ENCODE results near the gene METTL24.
"Not testable (repeated sequence)": the region's sequence is repeated elsewhere in the genome, so short reads cannot be mapped to it uniquely, and the experiment has no call there.

The METTL24 gene

DNA sequence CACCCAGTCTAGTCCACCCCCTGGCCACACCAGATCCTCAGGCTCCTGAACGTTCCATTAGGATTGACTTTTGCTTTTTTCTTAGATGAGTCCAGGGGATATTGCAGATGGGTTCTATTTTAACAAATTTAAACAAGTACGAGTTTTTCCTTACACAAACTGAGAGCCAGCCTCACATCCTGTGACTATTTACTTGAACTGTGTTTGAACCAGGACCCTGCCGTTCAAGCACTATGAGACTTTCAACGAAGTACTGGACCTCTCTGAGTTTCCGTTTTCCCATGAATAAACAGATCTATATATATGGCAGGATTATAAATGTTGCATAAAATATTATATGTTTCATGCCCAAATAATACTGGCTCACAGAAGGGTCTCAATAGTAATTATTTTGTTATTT is 1.4 kb upstream of the METTL24 start:
- DNase-seq: no peak

DNA sequence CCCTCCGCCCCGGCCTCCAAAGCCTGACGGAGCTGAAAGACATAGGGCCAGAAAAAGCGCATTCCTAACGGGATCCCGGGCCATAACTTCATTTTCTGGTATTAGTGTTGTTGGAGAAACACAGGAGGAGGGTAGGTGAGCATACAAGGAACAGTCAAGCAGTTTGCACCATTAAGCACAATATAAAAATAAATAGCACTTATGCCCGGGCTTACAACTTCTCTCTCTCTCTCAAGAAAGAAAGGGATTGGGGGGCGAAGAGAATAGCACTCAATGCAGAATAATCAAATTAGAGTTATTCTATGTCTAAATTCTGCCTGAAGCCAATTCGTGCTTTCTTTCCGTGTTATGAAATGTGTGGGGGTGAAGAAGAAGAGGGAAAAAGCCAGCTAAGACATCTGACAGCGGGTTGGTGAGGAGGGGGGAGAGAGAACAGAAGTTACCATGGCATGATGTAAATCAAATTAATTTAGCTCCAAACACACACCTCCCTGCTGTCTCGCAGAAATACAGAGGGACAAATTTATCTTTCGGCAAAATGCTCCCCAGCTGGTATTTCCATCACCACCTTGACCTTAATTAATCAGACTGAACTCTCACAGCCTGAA is 508 bp upstream of the METTL24 start:
- DNase-seq: no peak

DNA sequence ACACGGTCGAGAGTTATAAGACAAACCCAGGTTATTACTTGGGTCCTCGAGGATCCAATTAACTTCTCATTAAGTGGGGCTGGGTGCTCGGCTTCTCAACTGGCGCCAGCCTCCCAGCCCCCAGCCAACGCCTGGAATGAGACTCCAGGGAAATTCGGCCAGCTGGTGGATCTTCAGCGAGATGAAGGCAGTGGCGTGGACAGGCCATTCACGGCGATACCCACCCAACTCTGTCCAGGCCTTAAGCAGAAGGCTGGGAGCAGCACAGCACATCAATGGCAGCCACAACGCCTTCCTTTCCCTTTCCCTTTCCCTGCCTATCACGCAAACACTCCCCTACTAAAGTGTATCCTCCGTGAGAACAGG is 868 bp downstream of the METTL24 start:
- DNase-seq: no peak

DNA sequence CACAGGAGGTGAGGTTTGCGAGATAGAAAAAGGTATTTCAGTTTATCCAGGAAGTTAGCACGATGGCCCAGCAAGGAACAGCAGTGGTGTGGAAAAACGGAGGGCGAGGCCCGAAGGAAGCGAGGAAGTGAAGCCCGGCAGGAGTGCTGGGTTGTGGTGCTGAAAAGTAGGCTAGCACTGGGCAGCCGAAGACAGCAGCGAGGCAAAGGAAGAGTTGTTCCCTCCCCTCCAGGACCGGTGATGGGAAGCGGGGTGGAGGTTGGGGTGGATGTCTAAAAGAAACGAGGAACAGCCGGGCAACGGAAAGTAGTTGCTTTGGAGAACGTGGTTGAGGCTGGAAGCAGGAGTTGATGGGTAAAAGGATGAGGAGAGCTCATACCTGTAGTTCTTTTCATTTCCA is 1.4 kb downstream of the METTL24 start:
- DNase-seq: no peak

DNA sequence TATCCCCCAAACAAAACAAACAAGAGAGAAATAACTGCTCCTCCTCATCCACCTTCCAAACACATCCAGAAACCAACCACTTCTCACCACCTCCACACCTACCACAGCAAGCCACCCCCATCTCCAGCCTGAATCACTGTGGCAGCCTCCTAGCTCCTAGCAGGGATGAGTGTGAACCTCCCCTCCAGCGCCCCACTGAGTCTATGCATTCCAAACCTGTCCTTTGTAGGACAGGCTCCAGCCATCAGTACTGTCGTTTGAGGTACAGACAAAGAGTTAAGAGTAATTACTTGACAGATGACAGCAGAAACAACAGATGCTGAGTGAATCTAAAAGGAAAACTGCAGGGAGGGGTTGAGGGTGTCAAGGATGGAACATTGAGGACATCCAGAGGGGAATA is 2.4 kb downstream of the METTL24 start:
- DNase-seq: no peak

DNA sequence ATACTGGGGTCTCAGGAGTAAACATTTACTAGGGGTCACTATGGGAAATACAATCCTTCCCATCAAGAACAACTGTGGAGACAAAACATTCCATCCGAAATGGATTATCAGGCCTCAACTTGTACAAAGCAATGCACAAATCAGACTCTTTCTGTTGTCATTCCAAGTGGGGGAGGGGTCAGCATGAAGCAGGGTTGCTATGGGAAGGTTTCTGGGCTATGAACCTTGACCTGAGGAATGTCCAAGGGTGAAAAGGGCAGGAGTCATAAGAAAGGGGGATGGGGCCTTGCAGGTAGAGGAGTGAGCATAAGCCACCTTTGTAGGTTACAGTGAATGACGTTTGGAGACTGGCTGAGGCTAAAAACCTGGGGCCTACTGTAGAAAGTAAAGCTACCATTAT is 3.1 kb downstream of the METTL24 start:
- DNase-seq: no peak

DNA sequence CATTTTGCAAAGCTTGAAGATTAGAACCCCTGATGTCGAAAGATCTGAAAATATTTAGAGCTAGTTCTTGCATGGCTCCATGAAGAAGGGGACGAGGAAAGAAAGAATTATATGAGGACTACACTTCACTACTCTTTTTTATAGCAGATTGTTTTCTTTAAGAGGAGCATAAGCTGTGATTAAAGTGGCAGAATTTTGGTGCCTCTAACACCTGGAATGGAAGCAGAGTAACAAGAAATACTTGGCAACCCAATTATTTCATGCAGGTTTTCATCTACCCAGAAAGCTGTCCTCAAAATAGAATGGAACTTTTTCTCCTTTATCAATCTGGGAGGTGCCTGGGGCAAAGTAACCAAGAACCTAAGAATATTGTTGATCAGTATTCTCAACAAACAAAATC is 4.0 kb downstream of the METTL24 start:
- DNase-seq: no peak

DNA sequence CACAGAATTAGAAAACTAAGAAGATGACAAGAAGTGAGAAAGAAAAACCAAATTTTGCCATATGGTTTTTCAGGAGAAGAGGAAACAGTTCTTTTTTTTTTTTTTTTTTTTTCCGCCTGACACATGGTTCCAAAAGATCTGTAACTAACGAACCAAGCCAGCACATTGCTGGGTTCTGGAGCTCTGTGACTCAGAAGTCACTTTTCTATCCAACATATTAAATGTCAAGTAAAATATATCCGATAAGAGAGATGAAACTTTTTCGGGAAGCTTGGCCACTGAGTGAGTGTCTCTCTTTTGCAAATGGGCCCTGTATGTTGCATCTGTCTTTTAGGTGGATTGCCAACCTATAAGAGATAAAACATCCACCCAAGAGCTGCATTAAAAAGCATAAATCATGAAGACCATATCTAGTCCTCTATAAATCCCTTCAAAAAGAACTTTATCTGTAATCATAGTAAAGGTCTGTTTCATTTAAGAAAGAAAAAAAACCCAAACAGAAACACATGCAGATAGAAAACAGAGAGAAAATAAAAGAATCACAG is 4.6 kb downstream of the METTL24 start:
- no peak for DNase-seq

DNA sequence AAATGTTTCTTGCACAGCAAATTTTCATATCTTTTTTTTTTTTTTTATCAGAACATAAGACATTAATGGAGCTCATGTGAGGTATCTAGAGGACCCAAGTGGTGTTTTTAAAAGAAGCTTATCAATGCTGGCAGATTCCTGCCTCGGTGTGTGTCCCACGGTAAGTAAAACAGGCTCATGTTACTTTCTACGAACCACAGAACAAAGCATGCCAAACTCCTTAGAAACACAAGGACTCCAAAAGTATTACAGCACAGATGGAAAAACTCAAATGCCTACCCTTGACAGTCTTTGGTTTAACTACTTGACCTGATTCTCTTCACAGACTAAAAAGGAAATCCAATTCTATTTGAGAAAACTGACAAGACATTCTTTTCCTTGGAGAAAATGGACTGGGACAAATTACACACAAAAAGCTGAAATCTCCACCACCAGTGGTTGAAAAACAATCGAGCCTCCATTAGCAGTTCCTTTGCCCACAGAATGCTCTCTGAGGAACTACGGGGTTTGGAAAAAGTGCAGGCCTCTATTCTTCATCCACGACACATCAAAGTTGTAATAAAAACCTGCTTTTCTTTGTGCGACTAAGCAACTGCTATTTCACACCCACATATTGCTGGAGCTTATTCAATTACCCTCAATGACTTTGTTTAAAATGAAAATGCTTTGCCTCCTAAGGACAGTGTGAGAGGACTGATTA is 5.4 kb downstream of the METTL24 start:
- DNase-seq: no peak

DNA sequence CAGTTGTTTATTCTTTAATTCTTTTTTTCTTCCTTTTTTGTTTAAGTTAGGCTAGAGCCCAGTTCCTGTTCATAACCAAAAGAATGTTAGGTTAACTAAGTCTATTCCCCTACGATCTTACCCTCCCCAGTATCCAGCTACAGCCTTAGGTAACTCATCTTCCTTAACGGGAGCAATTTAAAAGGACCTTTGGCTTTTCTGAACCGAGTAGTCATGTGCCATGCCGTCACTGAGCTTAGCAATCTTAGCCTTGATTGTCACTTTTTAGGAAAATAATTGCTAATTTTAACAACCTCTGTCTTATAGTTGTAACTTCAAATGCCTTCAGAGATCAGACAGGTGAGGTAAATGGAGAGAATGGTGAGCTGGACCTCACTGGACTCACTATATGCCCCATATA is 6.2 kb downstream of the METTL24 start:
- DNase-seq: no peak

DNA sequence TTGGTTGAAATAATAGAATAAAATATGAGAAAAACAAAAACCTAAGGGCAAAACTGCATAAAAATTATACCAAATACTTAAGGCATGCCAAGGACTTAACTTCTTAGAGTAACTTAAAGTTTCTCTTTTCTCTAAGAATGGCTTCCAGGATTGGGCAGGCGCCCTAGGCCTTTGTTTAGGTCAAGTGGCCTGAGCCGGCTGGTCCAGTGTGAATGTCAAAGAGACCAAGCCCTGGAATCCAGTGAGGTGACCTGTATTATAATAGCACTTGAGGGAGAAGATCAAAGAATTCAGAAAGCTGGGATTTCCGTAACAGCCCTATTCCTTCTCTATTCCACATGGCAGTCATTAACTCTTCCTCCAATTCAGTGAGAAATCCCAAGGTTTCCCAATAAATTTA is 6.6 kb downstream of the METTL24 start:
- no peak for DNase-seq

DNA sequence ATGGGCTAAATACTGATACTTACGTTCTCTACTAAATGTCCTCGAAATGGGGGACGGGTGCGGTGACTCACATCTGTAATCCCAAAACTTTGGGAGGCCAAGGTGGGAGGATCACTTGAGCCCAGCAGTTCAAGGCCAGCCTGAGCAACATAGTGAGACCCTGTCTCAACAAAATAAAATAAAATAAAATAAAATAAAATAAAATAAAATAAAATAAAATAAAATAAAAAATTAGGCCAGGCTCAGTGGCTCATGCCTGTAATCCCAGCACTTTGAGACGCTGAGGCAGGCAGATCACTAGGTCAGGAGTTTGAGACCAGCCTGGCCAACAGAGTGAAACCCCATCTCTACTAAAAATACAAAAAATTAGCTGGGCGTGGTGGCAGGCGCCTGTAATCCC is 7.6 kb downstream of the METTL24 start:
- not testable (repeated sequence) for DNase-seq

DNA sequence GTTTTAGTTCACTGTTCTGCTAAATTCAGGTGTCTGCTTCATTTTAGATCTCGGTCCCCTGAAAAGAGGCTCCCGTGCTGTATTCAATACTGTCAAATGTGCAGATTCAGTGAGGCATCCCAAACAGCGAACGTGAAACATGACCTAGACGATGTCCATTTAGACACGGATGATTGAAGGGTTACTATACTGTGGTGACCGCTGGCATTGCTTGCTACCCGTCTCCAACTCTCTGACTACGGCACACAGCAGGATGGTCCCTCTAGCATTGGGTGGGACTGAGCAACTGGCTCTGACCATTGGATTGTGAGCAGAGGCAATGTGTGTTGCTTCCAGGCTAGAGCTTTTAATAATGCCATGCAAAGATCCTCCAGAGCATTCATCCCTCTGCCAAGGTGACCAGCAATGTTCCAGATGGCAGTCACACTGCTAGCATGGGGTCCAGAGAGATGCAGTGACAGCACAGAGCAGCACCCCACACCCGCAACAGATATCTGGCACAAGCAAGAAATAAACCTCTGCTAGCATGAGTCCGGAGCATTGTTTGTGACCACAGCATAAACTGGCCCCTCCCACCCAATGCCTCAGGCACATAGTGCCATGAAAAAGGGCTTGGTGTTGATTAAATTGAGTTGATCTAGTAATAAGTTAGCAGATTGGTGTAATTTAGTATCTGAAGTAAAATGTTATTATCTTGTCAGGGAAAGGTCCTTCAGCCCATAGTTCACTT is 9.0 kb downstream of the METTL24 start:
- no peak for DNase-seq

DNA sequence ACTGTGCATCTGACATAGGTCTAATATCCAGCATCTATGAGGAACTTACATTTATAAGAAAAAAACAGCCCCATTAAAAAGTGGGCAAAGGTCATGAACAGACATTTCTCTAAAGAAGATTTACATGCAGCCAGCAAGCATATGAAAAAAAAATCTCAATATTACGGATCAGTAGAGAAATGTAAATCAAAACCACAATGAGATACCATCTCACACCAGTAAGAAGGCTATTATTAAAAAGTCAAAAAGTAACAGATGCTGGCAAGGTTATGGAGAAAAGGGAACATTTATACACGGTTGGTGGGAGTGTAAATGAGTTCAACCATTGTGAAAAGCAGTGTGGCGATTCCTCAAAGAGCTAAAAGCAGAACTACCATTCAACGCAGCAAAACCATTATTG is 13.1 kb downstream of the METTL24 start:
- DNase-seq: no peak

DNA sequence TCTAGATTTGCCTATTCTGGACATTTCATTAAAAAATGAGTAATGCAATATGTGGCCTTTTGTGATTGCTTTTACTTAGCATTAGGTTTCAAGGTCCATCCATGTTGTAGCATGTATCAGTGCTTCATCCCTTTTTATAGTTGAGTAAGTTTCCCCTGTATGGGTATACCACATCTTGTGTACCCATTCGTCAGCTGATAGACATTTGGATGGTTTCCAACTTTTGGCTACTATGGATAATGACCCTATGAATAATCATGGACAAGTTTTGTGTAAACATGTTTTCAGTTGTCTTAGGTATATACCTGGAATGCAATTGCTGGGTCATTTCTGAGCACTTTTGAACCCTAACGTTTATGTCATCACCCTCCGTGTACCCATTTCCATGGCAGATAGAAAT is 15.4 kb downstream of the METTL24 start:
- DNase-seq: no peak

DNA sequence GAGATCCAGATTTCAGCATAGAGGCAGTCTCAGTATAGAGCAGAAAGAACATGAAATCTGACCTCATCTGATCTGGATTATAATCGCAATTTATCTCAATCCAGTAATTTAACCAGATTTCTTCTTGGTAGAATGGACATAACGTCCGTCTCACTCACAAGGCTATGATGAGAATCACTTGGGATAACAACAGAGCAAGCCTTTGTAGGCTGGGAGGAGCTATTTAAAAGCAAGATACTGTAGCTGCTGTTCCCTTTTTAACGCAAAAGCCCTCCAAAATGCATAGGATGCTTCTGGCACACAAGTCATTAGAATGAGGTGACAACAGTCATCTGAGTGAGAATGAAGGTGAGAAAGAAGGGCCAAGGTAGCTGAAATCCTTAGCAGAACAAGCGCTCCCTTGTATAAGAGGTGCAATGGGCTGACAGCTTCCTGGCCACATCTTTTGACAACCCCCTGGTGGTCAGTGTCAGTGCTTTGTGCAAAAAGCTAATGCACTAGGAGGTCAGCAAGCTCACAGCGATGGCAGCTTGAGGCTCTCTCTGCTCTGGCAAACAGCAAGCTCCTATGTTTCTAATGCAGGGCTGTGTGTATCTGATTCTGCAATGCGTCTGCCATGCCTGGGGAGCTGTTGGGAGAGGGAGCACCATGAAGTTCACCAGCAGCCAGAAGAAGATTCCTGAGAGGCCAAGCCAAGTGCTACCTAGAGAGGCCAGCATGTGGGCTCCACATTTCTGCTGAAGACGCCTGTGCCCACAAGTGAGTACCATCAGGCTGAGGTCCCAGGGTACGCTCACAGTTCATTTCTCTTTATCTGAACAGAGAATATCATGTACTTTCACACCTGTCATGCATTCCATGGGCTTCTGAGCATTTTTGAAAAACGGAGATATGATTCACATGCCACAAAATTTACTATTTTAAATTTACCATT is 16.2 kb downstream of the METTL24 start:
- DNase-seq: no peak

DNA sequence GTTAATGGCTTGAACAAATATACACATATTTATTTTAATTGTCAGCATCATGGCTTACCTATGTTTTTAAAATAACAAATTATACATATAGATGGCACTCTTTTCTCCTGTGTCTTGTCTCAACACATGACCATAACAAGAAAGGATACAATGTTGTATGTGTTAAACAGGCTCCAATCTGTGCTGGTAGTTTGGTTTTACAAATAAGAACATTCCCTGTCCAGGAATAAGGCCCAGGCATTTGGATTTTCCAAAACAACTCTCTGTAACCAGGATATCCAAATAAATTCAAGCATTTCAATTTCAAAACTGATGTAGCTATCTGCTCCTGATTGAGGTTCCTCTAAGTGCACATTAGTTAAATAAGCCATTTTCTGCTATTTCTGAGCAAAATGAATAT is 17.1 kb downstream of the METTL24 start:
- DNase-seq: no peak

DNA sequence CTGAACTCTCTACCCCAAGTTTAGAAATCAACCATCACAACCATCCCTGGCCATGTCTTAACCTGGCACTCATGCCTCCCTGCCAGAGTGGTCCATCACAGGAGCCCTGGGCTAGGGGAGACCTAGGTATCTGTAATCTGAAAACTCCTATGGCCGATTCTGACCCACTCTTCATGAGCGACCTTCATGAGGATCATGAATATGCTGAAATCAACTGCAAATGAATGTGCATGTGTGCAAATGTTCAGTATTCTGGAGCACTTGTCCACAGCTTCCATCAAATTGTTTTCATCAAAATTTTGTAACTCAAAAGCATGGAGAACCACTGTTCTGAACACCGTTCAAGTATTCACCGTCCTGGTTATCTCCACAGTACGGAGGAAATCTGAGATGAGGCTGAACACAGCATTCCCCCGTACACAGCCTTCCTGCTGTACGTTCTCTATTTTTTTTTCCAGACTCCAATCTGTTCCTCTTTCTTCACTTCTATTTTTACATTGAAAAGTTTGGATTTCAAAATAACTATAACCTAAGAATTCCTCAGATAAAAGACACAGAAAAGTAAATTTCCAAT is 17.7 kb downstream of the METTL24 start:
- DNase-seq: no peak

DNA sequence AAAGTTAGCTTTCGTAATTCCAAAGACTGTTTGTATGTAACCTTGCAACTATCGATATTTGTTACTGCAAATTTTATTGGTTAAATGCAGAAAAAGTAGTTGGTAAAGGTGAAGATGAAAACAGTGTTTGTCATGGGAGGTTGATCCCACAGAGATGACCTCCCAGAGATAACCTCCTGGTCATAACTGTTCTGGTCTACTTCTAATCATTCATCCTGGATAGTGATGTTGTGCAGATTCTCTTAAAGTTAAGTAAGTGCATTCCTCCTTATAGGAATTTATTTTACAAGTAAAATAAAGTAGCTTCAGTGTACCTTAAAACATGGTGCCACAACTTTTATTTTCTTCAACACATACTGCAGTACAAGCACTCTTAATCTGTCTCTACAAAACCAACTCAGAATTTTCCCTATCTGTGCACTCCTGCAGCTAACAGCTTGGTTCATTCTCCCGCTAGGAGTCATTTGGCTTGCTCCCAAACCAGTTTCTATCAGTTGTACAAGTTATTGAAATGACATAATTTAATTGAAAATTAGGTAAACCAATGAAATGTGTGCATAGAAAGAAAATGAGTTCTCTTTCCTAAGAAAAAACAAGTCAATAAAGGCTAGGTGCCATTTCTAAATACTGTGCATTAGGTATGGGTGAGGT is 19.2 kb downstream of the METTL24 start:
- DNase-seq: no peak

DNA sequence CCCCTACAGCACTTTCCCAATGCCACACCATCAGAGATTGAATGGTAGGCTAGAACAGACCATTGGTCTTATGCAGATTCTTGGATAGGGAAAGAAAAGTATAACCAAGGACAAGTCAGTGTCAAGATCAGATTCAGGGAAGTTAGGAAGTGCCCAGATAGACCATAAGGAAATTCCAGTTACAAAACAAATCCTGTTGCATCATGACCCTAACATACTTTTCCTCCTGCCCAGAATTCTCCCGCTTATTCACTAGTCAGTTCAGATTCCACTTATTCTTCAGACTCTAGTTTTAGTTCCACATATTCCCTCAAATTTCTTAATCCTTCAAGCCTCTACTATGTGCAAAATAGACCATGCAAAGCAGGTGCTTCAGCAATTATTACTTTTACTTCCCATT is 20.7 kb downstream of the METTL24 start:
- DNase-seq: no peak

DNA sequence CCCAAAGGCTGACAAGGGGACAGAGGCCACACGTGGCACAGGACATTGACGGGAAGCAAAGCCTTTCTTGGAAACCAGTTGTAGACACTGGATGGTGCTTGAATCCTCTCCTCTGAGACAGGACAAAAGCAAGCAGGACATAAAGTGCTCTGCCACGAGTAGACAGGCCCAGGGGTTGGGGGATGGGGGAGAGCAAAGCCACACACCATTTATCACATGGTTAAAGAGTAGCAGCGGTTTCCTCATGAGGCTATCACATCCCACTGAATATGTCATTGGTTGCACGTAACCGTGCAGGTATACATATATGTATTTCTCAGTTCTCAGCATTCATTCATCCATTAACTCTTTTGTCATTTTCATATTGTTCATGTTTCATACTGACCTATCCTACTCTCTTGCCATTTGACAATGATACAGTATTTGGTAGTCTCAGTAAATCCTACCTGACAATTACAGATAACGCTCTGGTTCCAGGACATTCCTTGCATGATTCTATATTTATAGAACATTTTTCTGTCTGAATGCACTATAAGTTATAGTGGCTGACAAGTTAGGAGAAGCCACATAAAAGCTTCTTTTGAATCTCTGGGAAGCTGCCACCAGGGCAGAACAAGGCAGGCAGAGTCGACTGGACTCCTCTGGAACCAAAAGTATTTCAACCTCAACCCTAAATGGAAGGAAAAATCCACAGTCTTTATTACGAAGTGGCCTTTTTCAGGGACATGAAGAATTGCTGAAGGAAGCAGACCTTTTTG is 23.5 kb downstream of the METTL24 start:
- no peak for DNase-seq

Measured in NCI-H2227 treated with DMSO at 0.1 percent for 48 hours (cell line).